Astrocyte (in vitro differentiated cells and primary cell): Measurements from ENCODE around the gene LBR.

Experiments used
- EZH2 ChIP-seq: IDR thresholded peaks from 2 replicates; pipeline ENCODE4 v1.6.1; 2012; ENCODE audit warnings: mild to moderate bottlenecking, low read length, inconsistent platforms; ENCODE audit not compliant: insufficient read depth
- TF ChIP-seq, protein P1 (sequence below): IDR thresholded peaks from 2 replicates; pipeline ENCODE4 v1.5.1; 2011; ENCODE audit warnings: low read depth, mild to moderate bottlenecking, inconsistent platforms, low read length, moderate library complexity; ENCODE audit not compliant: insufficient read depth

DNA sequence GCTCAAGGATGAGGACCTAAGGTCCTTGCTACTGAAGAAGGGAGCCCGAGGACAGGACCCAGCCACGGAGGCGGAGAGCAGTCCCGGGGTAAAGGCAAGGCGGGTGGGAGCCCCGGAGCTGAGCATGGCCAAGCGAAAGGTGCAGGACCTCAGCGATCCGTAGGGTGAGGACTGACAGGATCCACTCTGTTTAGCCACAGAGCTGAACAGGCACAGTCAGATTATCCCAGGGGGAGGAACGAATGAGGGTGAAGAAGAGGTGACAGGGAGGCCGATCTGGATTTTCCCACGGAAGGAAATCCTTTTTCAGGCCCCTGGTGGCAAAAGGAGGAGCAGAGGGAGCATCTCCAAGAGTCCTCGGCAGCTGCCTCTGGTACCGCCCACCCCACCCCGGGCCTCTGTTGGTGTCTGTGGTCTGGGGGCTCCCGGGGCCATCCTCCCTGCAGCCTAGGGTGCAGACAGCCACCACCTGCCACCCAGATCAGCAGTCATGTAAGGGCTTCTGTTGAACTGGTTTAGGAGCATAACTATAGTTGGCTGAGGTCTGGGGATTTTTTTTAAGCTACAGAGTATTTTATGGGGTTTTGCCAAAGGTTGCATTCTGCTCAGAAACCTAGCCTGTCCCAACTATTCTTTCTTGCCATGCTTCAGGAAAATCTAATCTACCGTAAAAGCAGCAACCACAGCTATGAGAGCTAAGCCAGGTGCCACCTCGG lies 32.3 kb upstream of the LBR start:
- TF ChIP-seq, protein P1, sequence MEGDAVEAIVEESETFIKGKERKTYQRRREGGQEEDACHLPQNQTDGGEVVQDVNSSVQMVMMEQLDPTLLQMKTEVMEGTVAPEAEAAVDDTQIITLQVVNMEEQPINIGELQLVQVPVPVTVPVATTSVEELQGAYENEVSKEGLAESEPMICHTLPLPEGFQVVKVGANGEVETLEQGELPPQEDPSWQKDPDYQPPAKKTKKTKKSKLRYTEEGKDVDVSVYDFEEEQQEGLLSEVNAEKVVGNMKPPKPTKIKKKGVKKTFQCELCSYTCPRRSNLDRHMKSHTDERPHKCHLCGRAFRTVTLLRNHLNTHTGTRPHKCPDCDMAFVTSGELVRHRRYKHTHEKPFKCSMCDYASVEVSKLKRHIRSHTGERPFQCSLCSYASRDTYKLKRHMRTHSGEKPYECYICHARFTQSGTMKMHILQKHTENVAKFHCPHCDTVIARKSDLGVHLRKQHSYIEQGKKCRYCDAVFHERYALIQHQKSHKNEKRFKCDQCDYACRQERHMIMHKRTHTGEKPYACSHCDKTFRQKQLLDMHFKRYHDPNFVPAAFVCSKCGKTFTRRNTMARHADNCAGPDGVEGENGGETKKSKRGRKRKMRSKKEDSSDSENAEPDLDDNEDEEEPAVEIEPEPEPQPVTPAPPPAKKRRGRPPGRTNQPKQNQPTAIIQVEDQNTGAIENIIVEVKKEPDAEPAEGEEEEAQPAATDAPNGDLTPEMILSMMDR, result no peak
- TF ChIP-seq EZH2, result no peak
